ENCODE measurements around the gene MAIP1.

The MAIP1 gene

GRCh38 chr2:199992296-199992695, 36.9 kb downstream of the MAIP1 start:
- no peak for FAIRE-seq

- FAIRE-seq = no peak
These were observed 39.0 kb downstream of the MAIP1 start for GRCh38 chr2:199994371-199994770.

- no peak for FAIRE-seq
These were observed 39.5 kb downstream of the MAIP1 start for GRCh38 chr2:199994896-199995295.

- no peak for FAIRE-seq
These were observed 41.9 kb downstream of the MAIP1 start for GRCh38 chr2:199997296-199997695.

GRCh38 chr2:199999166-199999565, 43.8 kb downstream of the MAIP1 start:
- no peak for FAIRE-seq

- no peak for FAIRE-seq
These were observed 45.2 kb downstream of the MAIP1 start for GRCh38 chr2:200000444-200001163.

- FAIRE-seq = no peak
These were observed 48.1 kb downstream of the MAIP1 start for GRCh38 chr2:200003444-200003843.

- no peak for FAIRE-seq
These were observed 50.3 kb downstream of the MAIP1 start for GRCh38 chr2:200005675-200006074.

- FAIRE-seq = no peak
These were observed 51.9 kb downstream of the MAIP1 start for GRCh38 chr2:200007306-200007705.

GRCh38 chr2:200012401-200012800, 57.0 kb downstream of the MAIP1 start:
- FAIRE-seq = no peak

All from TTC549 (cell line).